Liver (tissue), 9 donors: Measurements from ENCODE around the gene CELSR1. TPM values are rescaled to one million over a fixed set of nuclear protein-coding genes. Genes with fewer than 3 reads are reported as not detected.

ENCODE experiments used
- DNase-seq: peaks from one replicate; pipeline ENCODE4 v3.0.0-alpha.2; 2017; ENCODE audit warnings: low spot score
- H3K27ac ChIP-seq, 2 donors: one replicate each; pipeline ENCODE4 v1.7.0; 2013; ENCODE audit warnings: inconsistent platforms in 2 of 2, low read length in 2 of 2, control low read depth in 1 of 2, low read depth in 1 of 2, mild to moderate bottlenecking in 1 of 2
- H3K27me3 ChIP-seq, 4 donors: one replicate each; pipeline versions ENCODE4 v1.6.1 to v1.7.0; 2013; ENCODE audit warnings: low read length in 3 of 4, inconsistent platforms in 1 of 4, mild to moderate bottlenecking in 1 of 4, moderate library complexity in 1 of 4; ENCODE audit not compliant: control insufficient read depth in 4 of 4, insufficient read depth in 4 of 4
- H3K36me3 ChIP-seq, 4 donors: one replicate each; pipeline versions ENCODE4 v1.6.1 to v1.7.0; 2013; ENCODE audit warnings: low read length in 3 of 4, mild to moderate bottlenecking in 3 of 4, low read depth in 1 of 4, moderate library complexity in 1 of 4; ENCODE audit not compliant: control insufficient read depth in 4 of 4, insufficient read depth in 3 of 4
- H3K4me1 ChIP-seq, 4 donors: one replicate each; pipeline versions ENCODE4 v1.6.1 to v1.7.0; 2013; ENCODE audit warnings: low read length in 3 of 4, mild to moderate bottlenecking in 3 of 4, moderate library complexity in 1 of 4; ENCODE audit not compliant: control insufficient read depth in 4 of 4, insufficient read depth in 4 of 4
- H3K4me3 ChIP-seq, 3 donors: one replicate each; pipeline versions ENCODE4 v1.6.1 to v1.7.0; 2013; ENCODE audit warnings: low read length in 3 of 3, control low read depth in 1 of 3, low read depth in 1 of 3, mild to moderate bottlenecking in 1 of 3
- H3K9ac ChIP-seq, 2 donors: one replicate each; pipeline ENCODE4 v1.7.0; 2013; ENCODE audit warnings: low read length in 2 of 2, mild to moderate bottlenecking in 2 of 2, moderate library complexity in 2 of 2, control low read depth in 1 of 2, low read depth in 1 of 2
- H3K9me3 ChIP-seq, 4 donors: one replicate each; pipeline versions ENCODE4 v1.6.1 to v1.7.0; 2013; ENCODE audit warnings: low read length in 3 of 4; ENCODE audit not compliant: control insufficient read depth in 4 of 4
- CTCF ChIP-seq: fragments of 150-350 bp; IDR thresholded peaks from 2 replicates; pipeline ENCODE4 v1.5.1; 2017; ENCODE audit warnings: improper control_type of control experiment, low read depth, low read length; ENCODE audit not compliant: missing input control
- EGR1 ChIP-seq, 2 donors: IDR thresholded peaks; 2 replicates each; pipeline ENCODE4 v1.6.1; 2016 to 2018; ENCODE audit warnings: antibody characterized with exemption in 2 of 2, low read depth in 2 of 2
- FOXA1 ChIP-seq: IDR thresholded peaks from 2 replicates; pipeline ENCODE4 v1.6.1; 2016; ENCODE audit warnings: antibody characterized with exemption
- FOXA2 ChIP-seq: IDR thresholded peaks from 2 replicates; pipeline ENCODE4 v1.6.1; 2016; ENCODE audit warnings: antibody characterized with exemption
- GABPA ChIP-seq, 2 donors: IDR thresholded peaks in 1 of 2; conservative IDR thresholded peaks in 1 of 2; 2 replicates each; pipeline ENCODE4 v1.6.1; 2016; ENCODE audit warnings: antibody characterized with exemption in 2 of 2, mild to moderate bottlenecking in 1 of 2, moderate library complexity in 1 of 2
- HNF4A ChIP-seq, 2 donors: conservative IDR thresholded peaks; 2 replicates each; pipeline ENCODE4 v1.6.1; 2016; ENCODE audit warnings: antibody characterized with exemption in 2 of 2, mild to moderate bottlenecking in 2 of 2
- HNF4G ChIP-seq: IDR thresholded peaks from 2 replicates; pipeline ENCODE4 v1.6.1; 2016; ENCODE audit warnings: antibody characterized with exemption
- REST ChIP-seq: IDR thresholded peaks from 2 replicates; pipeline ENCODE4 v1.6.1; 2016; ENCODE audit warnings: antibody characterized with exemption, mild to moderate bottlenecking
- TAF1 ChIP-seq: conservative IDR thresholded peaks from 2 replicates; pipeline ENCODE4 v1.6.1; 2016; ENCODE audit warnings: antibody characterized with exemption, mild to moderate bottlenecking
- YY1 ChIP-seq: IDR thresholded peaks from 2 replicates; pipeline ENCODE4 v1.6.1; 2016; ENCODE audit warnings: antibody characterized with exemption, mild to moderate bottlenecking
- ZBTB33 ChIP-seq: IDR thresholded peaks from 2 replicates; pipeline ENCODE4 v1.6.1; 2016; ENCODE audit warnings: antibody characterized with exemption
- WGBS: extraction: QIAGEN DNeasy Blood & Tissue Kit; methylation state at CpG from one replicate; pipeline ENCODE4 v1.1.7; 2013; 5-methylcytosine and 5-hydroxymethylcytosine counted together
- polyA plus RNA-seq, 2 donors: library from polyadenylated mRNA; stranded (reverse) in 1 of 2; unstranded in 1 of 2; fragments of 200-250 nt in 1 of 2; fragments of >200 nt in 1 of 2; fragmentation: Nextera tagmentation in 1 of 2; extraction: Ambion mirVana in 1 of 2; gene quantifications; one replicate each; pipeline versions ENCODE4 v1.2.1 to v1.2.3, GENCODE V29; 2013 to 2015
- total RNA-seq, 2 donors: library from RNA; depleted of rRNA; stranded (reverse); fragments of >200 nt; gene quantifications; one replicate each; pipeline ENCODE4 v1.2.3, GENCODE V29; 2014
- donor health status: healthy.
- donor health status: healthy.
- donor health status: healthy.
- donor health status: healthy.
- donor health status: healthy.

The CELSR1 gene
- total and polyA plus RNA-seq, 4 donors = 0.37 to 1.6 (median 1.3) TPM

- no peak for TF ChIP-seq REST
- peak; percentile 73 to 87 for TF ChIP-seq HNF4A (conservative IDR thresholded peaks at IDR 0.05)
- TF ChIP-seq HNF4G = no peak
- TF ChIP-seq TAF1 = no peak
Observed at GRCh38 chr22:46377525-46378425, 159.6 kb downstream of the CELSR1 start (continued).

DNA sequence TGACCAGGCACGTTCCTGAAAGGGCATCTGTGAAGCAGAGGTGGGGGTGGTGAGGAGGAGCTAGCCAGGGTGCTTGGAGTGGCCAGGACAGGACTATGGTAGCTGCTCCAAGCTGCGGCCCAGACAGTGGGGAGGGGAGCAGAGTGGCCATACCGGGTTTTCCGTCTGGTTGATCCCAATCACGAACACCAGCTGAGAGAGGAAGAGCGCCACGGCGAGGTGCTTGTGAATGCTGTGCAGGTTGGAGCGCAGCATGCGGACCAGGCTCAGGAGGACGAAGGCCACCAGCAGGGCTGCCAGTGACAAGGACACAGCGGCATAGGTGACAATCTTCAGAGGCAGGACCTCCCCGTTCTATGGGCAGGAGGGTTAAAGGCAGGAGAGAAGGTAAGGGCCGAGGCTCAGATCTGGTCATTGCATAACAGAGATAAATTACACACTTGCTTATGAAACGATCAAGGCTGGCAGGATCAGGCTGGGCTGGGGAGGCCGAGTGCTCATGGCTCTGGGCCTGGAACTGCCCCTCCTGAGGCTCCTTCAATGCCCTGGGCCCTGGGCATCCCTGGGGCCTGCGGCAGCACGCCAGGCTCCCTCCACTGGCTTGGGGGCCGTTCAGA, 160.4 kb downstream of the CELSR1 start:
- peaks cover 23 to 65% (median 47%) of the 10 kb centered on the region in 4 donors for H3K4me1 ChIP-seq
- no peaks in the 10 kb centered on the region for H3K9me3 ChIP-seq
- H3K36me3 ChIP-seq = no peaks in the 10 kb centered on the region
- H3K27ac ChIP-seq = peak overlapping the region; percentile 87 to 96
- WGBS = 45% methylated on average over 19 of the region's 19 CpGs
- DNase-seq = no peak
- H3K9ac ChIP-seq = peak overlapping the region; percentile 14 to 54
- TF ChIP-seq EGR1 (IDR thresholded peaks at IDR 0.05; ENCODE audit: low read depth in 2 of 2) = no peak
- no peak for TF ChIP-seq REST
- TF ChIP-seq FOXA1 = no peak
- no peak for TF ChIP-seq TAF1
- no peak for TF ChIP-seq GABPA (IDR thresholded peaks at IDR 0.05 in 1 of 2, conservative IDR thresholded peaks at IDR 0.05 in 1 of 2)
- TF ChIP-seq YY1 = no peak
- TF ChIP-seq HNF4G = no peak
- no peak for TF ChIP-seq ZBTB33
- no peak for TF ChIP-seq FOXA2
- no peak for TF ChIP-seq CTCF
- no peaks in the 10 kb centered on the region for H3K27me3 ChIP-seq
- H3K4me3 ChIP-seq = no peak overlapping the region
